ENCODE results near the gene ACOT13.
"Not testable (repeated sequence)": the region's sequence is repeated elsewhere in the genome, so short reads cannot be mapped to it uniquely, and the experiment has no call there.

The ACOT13 gene

DNA sequence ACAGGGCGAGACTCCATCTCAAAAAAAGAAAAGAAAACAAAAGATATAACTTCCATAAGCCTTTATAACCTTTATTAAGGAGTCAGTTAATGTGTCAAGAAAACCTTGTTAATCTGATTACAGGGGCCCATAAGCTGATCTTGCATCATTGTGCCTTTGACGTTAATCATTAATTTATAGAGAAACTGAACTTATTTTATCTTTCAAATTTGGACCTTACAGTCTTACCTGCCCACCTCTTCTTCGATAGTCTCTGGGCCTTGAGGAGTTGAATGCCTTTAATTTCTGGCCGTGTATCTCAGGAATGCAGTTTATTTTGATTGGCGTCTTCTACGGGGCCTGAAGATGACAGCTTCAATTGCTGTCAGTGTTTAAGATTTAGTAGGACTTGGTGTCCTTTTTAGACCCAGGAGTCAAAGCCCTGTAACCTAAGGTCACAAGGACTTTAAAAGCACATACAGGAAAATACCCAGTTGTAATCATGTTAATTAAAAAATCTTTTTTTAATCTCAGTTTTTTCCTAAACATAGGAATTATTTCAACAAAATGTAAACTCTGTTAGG, 5.8 kb downstream of the ACOT13 start:
- DNase-seq (ENCODE audit: low read depth), result no peak
- H3K4me3 ChIP-seq (ENCODE audit: low read depth, low read length), result no peak overlapping the region
- TF ChIP-seq MAX (IDR thresholded peaks at IDR 0.05; ENCODE audit: low read depth, low read length) (no peak), POLR2A (IDR thresholded peaks at IDR 0.05; ENCODE audit: extremely low read depth, insufficient read length) (no peak), MYC (IDR thresholded peaks at IDR 0.05; ENCODE audit: low read depth, low read length) (no peak), CTCF (IDR thresholded peaks at IDR 0.05; ENCODE audit: low read depth, low read length) (no peak)

DNA sequence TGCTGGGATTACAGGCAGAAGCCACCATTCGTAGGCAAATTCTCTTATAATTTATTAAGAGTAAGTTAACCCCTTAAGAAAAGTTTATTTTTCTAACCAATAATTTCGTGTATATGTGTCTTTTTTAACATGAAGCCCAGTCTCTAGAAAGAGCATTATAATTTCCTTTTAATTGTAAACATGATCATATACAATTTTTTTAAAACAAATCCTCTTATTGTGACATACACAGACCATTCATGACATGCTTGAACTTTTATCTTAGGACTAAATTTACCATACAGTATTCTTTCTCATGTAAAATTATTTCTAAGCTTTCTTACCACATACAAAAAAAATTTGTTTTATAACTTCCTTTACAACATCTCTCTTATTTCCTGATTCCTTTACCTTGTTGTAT, 6.7 kb downstream of the ACOT13 start:
- DNase-seq (ENCODE audit: low read depth), result peak; percentile 23
- no peak overlapping the region for H3K4me3 ChIP-seq (ENCODE audit: low read depth, low read length)
- no peak for TF ChIP-seq MYC (IDR thresholded peaks at IDR 0.05; ENCODE audit: low read depth, low read length)
- TF ChIP-seq POLR2A (IDR thresholded peaks at IDR 0.05; ENCODE audit: extremely low read depth, insufficient read length), result no peak
- no peak for TF ChIP-seq MAX (IDR thresholded peaks at IDR 0.05; ENCODE audit: low read depth, low read length)
- no peak for TF ChIP-seq CTCF (IDR thresholded peaks at IDR 0.05; ENCODE audit: low read depth, low read length)

GRCh38 chr6:24678792-24679352, 12.0 kb downstream of the ACOT13 start:
- not testable (repeated sequence) for H3K4me3 ChIP-seq (ENCODE audit: low read depth, low read length); DNase-seq (ENCODE audit: low read depth)

DNA sequence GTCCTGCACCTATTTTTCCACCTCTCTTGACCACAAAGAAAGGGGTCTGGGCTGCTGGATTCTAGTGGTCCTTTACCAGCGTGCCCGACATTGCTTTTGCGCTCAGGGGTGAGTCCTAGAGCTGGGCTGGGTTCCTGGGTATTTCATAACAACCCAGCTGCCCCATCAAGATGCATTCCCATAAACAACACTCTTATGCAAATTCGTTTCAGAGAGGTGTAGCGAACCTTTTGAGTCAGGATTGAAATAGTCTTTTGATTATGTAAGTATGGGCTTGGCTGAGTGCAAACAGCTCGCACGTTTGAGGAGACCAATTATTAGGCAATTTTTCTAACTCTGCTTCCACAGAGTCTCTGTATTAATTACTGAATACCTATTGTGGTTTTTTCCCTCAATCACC, 13.7 kb downstream of the ACOT13 start:
- DNase-seq (ENCODE audit: low read depth), result no peak
- TF ChIP-seq CTCF (IDR thresholded peaks at IDR 0.05; ENCODE audit: low read depth, low read length) (no peak), MAX (IDR thresholded peaks at IDR 0.05; ENCODE audit: low read depth, low read length) (no peak), MYC (IDR thresholded peaks at IDR 0.05; ENCODE audit: low read depth, low read length) (no peak), POLR2A (IDR thresholded peaks at IDR 0.05; ENCODE audit: extremely low read depth, insufficient read length) (no peak)
- H3K4me3 ChIP-seq (ENCODE audit: low read depth, low read length), result no peak overlapping the region

DNA sequence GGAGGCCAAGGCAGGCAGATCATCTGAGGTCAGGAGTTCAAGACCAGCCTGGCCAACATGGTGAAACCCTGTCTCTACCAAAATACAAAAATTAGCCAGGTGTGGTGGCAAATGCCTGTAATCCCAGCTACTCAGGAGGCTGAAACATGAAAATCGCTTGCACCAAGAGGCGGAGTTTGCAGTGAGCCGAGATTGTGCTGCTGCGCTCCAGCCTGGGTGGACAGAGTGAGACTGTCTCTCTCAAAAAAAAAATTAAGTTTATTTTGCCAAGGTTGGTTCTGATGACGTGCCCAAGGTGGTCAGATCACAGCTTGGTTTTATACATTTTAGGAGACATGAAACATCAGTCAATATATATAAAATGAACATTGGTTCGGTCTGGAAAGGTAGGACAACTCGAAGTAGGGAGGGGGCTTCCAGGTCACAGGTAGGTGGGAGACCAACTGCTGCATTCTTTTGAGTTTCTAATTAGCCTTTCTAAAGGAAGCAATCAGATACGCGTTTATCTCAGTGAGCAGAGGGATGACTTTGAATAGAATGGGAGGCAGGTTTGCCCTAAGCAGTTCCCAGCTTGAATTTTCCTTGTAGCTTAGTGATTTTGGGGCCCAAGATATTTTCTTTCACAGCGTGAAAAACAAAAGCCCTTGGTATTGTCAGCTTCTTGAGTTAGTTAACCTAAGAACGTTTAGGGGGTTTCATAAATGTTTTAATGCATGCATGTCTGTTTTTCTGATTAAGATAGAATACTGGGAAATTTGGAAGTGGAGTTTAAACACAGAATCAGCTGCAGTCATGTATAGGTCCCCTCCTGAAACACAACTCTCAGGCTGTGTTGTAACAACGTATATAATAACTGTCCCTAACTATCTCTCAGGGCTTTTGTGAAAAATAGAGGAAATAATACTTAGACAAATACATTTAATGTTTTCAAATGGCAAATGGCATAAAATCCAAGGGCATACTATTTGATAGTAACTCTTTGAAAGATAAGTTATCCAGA, 16.7 kb downstream of the ACOT13 start:
- TF ChIP-seq MYC (IDR thresholded peaks at IDR 0.05; ENCODE audit: low read depth, low read length) (no peak), MAX (IDR thresholded peaks at IDR 0.05; ENCODE audit: low read depth, low read length) (no peak), POLR2A (IDR thresholded peaks at IDR 0.05; ENCODE audit: extremely low read depth, insufficient read length) (no peak), CTCF (IDR thresholded peaks at IDR 0.05; ENCODE audit: low read depth, low read length) (no peak)
- H3K4me3 ChIP-seq (ENCODE audit: low read depth, low read length), result no peak overlapping the region
- DNase-seq (ENCODE audit: low read depth), result no peak

- no peak for DNase-seq (ENCODE audit: low read depth)
- no peak overlapping the region for H3K4me3 ChIP-seq (ENCODE audit: low read depth, low read length)
- no peak for TF ChIP-seq MAX (IDR thresholded peaks at IDR 0.05; ENCODE audit: low read depth, low read length)
- TF ChIP-seq POLR2A (IDR thresholded peaks at IDR 0.05; ENCODE audit: extremely low read depth, insufficient read length), result no peak
- no peak for TF ChIP-seq CTCF (IDR thresholded peaks at IDR 0.05; ENCODE audit: low read depth, low read length)
- no peak for TF ChIP-seq MYC (IDR thresholded peaks at IDR 0.05; ENCODE audit: low read depth, low read length)
These were observed 19.5 kb downstream of the ACOT13 start for GRCh38 chr6:24686408-24686807.

All from NB4 (cell line).